ENCODE data around the gene MAPK8.

MAPK8 gene

DNA sequence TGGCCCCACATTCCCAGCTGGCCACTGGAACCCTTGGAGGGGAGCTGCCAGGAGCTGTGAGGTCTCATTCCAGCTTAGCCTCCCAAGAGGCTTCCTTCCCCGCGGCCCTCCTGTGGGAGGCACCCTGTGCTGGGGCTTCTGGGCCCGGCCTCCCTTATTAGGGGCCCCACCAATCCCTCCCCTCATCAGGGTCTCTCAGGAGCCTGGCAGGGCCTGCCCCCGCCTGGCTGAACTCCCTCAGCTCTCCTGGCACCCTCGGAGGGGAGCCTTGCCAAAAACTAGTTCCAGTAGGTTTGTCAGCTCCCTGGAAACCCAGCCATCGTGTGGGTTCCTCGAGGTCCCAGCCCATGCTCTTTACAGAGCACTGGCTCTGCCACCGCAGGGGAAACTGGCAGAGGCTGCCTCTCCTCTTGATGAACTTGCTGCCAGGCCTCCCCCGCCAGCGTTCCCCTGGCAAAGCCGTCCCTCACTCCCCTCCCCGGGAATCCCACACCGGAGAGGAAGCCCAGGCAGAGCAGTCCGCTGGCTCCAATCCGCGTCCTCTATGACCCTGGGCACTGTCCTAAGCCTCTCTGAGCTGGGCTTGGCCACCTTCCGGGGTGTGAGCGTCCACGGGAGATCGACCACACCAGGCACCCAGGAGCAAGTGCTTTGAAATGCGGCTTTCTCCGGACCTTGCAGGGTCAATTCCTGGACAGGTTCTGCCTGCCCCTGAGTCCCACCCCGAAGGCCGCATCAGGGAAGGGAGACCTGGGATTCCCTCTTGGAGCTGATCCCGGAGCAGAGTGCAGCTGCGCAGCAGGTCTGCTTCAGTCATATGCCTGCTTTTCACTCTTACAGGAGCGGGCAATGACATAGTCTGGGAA, 158.6 kb downstream of the MAPK8 start:
- no peak overlapping the region for H3K4me3 ChIP-seq (ENCODE audit: low read depth, low read length)
- no peak overlapping the region for H3K27ac ChIP-seq (ENCODE audit: extremely low read depth, low read depth, low read length)
- TF ChIP-seq, protein P1, sequence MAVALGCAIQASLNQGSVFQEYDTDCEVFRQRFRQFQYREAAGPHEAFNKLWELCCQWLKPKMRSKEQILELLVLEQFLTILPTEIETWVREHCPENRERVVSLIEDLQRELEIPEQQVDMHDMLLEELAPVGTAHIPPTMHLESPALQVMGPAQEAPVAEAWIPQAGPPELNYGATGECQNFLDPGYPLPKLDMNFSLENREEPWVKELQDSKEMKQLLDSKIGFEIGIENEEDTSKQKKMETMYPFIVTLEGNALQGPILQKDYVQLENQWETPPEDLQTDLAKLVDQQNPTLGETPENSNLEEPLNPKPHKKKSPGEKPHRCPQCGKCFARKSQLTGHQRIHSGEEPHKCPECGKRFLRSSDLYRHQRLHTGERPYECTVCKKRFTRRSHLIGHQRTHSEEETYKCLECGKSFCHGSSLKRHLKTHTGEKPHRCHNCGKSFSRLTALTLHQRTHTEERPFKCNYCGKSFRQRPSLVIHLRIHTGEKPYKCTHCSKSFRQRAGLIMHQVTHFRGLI (tag by site-specific recombination; IDR thresholded peaks at IDR 0.05): no peak
- TF ChIP-seq ZNF121 (tag by site-specific recombination; IDR thresholded peaks at IDR 0.05) (no peak), ZNF664 (tag by site-specific recombination; IDR thresholded peaks at IDR 0.05) (no peak), GLIS1 (tag by site-specific recombination; IDR thresholded peaks at IDR 0.05) (peak; percentile 46), ZNF423 (tag by site-specific recombination; IDR thresholded peaks at IDR 0.05) (no peak), EGR2 (tag by site-specific recombination; IDR thresholded peaks at IDR 0.05; ENCODE audit: low read depth) (no peak)
- no peaks in the 10 kb centered on the region for H3K9me3 ChIP-seq (ENCODE audit: control insufficient read depth, insufficient read depth, low read depth, low read length)
- CTCF ChIA-PET: no interaction called here
- POLR2A ChIA-PET: no interaction called here
- no peaks in the 10 kb centered on the region for H3K4me1 ChIP-seq (ENCODE audit: control insufficient read depth, insufficient read depth, low read length)
- no peaks in the 10 kb centered on the region for H3K36me3 ChIP-seq (ENCODE audit: control insufficient read depth in 2 of 2, insufficient read depth in 1 of 2, low read length in 2 of 2)

DNA sequence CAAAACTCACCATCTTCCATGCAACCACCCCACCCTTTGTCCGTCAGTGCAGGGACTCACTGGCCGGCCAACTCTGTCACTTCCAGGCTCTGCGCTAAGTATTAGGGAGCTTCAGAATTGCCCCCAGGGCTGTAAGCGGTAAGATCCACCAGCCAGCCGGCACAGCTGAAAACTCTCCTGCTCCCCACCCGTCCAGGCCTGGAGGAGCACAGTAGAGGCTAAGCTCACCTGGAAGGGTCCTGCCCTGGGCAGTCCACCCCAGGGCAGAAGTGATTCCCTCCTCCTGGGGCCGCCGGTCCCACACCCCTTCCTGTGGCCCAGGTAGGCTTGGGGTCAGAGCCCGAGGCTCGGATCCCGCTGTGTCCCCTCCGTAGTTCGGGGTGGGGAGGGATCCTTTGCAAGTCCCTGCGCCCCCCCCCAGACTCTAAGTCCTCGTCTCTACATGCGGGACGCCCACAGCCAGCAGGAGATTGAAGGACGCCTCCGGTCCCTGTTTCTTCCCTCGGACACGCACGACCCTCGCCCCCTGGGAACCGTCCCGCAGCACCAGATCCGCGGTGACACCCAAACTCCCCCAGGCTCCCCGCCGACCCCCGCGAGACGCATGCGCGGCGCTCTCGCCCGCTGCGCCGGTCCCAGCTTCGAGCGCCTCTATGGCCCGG, 159.5 kb downstream of the MAPK8 start:
- H3K4me1 ChIP-seq (ENCODE audit: control insufficient read depth, insufficient read depth, low read length): peaks cover 5% of the 10 kb centered on the region; the same call in 1 of the 2 replicates
- H3K4me3 ChIP-seq (ENCODE audit: low read depth, low read length): no peak overlapping the region
- H3K36me3 ChIP-seq (ENCODE audit: control insufficient read depth in 2 of 2, insufficient read depth in 1 of 2, low read length in 2 of 2): no peaks in the 10 kb centered on the region
- H3K27ac ChIP-seq (ENCODE audit: extremely low read depth, low read depth, low read length): no peak overlapping the region
- ChIA-PET CTCF (no interaction called here), POLR2A (no interaction called here)
- no peak for TF ChIP-seq MZF1 (tag by site-specific recombination; IDR thresholded peaks at IDR 0.05; ENCODE audit: borderline replicate concordance)
- TF ChIP-seq ZNF266 (tag by site-specific recombination; IDR thresholded peaks at IDR 0.05; ENCODE audit: low read depth): no peak
- TF ChIP-seq ZNF362 (tag by site-specific recombination; IDR thresholded peaks at IDR 0.05): no peak
- no peak for TF ChIP-seq ZNF350 (tag by site-specific recombination; IDR thresholded peaks at IDR 0.05)
- no peaks in the 10 kb centered on the region for H3K9me3 ChIP-seq (ENCODE audit: control insufficient read depth, insufficient read depth, low read depth, low read length)

DNA sequence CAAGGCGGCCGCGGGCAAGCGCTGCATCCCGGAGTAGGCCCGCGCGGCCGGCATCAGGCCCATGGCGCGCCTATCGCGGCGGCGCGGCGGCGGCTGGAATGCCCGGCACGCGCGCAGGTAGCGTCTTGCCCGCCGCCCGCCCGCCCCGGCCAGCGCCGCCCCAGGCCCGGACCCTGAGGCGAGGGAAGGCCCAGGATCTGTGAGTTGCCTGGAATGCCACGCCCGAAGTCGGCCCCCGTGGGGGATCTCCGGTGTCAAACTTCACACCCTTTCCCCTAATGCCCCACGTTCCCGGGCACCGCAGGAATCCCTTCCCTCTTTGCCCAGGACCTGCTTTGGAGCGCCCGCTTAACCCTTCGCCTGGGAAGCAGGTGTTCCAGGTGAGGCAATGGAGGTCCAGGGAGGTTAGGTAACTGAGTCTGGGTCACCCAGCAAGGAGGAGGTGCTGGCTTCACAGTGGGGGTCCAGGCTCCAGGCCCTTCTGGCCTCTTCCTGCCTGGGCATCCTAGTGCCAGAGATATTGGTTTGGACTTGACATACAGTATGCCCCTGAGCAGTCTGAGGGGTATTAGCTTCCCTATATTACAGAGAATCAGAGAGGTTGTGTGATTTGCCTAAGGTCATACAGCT, 160.2 kb downstream of the MAPK8 start:
- no peaks in the 10 kb centered on the region for H3K9me3 ChIP-seq (ENCODE audit: control insufficient read depth, insufficient read depth, low read depth, low read length)
- CTCF ChIA-PET: no interaction called here
- H3K27ac ChIP-seq (ENCODE audit: extremely low read depth, low read depth, low read length): no peak overlapping the region
- no peaks in the 10 kb centered on the region for H3K36me3 ChIP-seq (ENCODE audit: control insufficient read depth in 2 of 2, insufficient read depth in 1 of 2, low read length in 2 of 2)
- POLR2A ChIA-PET: interaction anchor here (0.6 kb wide), 1 partner anchor 87 kb away, joined by 3 read pairs; no protein-coding TSS in a partner anchor
- TF ChIP-seq ZNF239 (tag by site-specific recombination; IDR thresholded peaks at IDR 0.05) (no peak), GLI2 (tag by site-specific recombination; IDR thresholded peaks at IDR 0.05; ENCODE audit: borderline replicate concordance, low read depth) (no peak), ZNF155 (tag by site-specific recombination; IDR thresholded peaks at IDR 0.05) (no peak), ZFP41 (tag by site-specific recombination; IDR thresholded peaks at IDR 0.05; ENCODE audit: borderline replicate concordance) (no peak), ATF2 (tag by site-specific recombination; IDR thresholded peaks at IDR 0.05; ENCODE audit: low read depth) (no peak), ZNF223 (tag by site-specific recombination; IDR thresholded peaks at IDR 0.05) (no peak), ZNF23 (tag by site-specific recombination; IDR thresholded peaks at IDR 0.05; ENCODE audit: borderline replicate concordance) (no peak)
- TF ChIP-seq, protein P2, sequence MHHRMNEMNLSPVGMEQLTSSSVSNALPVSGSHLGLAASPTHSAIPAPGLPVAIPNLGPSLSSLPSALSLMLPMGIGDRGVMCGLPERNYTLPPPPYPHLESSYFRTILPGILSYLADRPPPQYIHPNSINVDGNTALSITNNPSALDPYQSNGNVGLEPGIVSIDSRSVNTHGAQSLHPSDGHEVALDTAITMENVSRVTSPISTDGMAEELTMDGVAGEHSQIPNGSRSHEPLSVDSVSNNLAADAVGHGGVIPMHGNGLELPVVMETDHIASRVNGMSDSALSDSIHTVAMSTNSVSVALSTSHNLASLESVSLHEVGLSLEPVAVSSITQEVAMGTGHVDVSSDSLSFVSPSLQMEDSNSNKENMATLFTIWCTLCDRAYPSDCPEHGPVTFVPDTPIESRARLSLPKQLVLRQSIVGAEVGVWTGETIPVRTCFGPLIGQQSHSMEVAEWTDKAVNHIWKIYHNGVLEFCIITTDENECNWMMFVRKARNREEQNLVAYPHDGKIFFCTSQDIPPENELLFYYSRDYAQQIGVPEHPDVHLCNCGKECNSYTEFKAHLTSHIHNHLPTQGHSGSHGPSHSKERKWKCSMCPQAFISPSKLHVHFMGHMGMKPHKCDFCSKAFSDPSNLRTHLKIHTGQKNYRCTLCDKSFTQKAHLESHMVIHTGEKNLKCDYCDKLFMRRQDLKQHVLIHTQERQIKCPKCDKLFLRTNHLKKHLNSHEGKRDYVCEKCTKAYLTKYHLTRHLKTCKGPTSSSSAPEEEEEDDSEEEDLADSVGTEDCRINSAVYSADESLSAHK (tag by site-specific recombination; IDR thresholded peaks at IDR 0.05): no peak
- H3K4me1 ChIP-seq (ENCODE audit: control insufficient read depth, insufficient read depth, low read length): peaks cover 5% of the 10 kb centered on the region; the same call in 1 of the 2 replicates
- no peak overlapping the region for H3K4me3 ChIP-seq (ENCODE audit: low read depth, low read length)

Data from HEK293 (cell line).